Endothelial cell (in vitro differentiated cells): ENCODE measurements around the gene NLGN2. TPM values are rescaled to one million over a fixed set of nuclear protein-coding genes. Genes with fewer than 3 reads are reported as not detected.
A peak's percentile ranks its signal among the peaks of the same experiment; 100 is the strongest.

ENCODE experiments used
- DNase-seq: peaks from one replicate; pipeline ENCODE4 v3.0.0; 2021; ENCODE audit warnings: low spot score
- H3K27ac Mint-ChIP-seq: one replicate; pipeline ENCODE4 v1.8.0; 2021; ENCODE audit warnings: mixed read lengths, inconsistent platforms; ENCODE audit not compliant: unreplicated experiment
- H3K27me3 Mint-ChIP-seq: one replicate; pipeline ENCODE4 v1.8.0; 2021; ENCODE audit warnings: mild to moderate bottlenecking, moderate library complexity, mixed read lengths, inconsistent platforms; ENCODE audit not compliant: unreplicated experiment
- H3K36me3 Mint-ChIP-seq: one replicate; pipeline ENCODE4 v1.8.0; 2021; ENCODE audit warnings: mild to moderate bottlenecking, low read depth, mixed read lengths, inconsistent platforms; ENCODE audit not compliant: unreplicated experiment
- H3K4me1 Mint-ChIP-seq: one replicate; pipeline ENCODE4 v1.8.0; 2021; ENCODE audit warnings: mild to moderate bottlenecking, mixed read lengths, inconsistent platforms; ENCODE audit not compliant: unreplicated experiment
- H3K4me3 Mint-ChIP-seq: one replicate; pipeline ENCODE4 v1.8.0; 2021; ENCODE audit warnings: mild to moderate bottlenecking, mixed read lengths, inconsistent platforms; ENCODE audit not compliant: unreplicated experiment
- H3K9me3 Mint-ChIP-seq: one replicate; pipeline ENCODE4 v1.8.0; 2021; ENCODE audit warnings: mixed read lengths, inconsistent platforms; ENCODE audit not compliant: unreplicated experiment
- CTCF ChIP-seq: fragments of 200-600 bp; sonication (generic); IDR thresholded peaks from one replicate; pipeline ENCODE4 v1.5.0; 2021; ENCODE audit warnings: antibody characterized with exemption; ENCODE audit not compliant: unreplicated experiment
- total RNA-seq: library from RNA; stranded (reverse); fragmentation: NEBNext Ultra II Directional; extraction: Animal tissue kit (Norgen Biotek cat#: 25700); gene quantifications from one replicate; pipeline ENCODE4 v1.2.1, GENCODE V29; 2021; ENCODE audit not compliant: unreplicated experiment

Gene NLGN2
- total RNA-seq, 1 donor from 2014 or later = 54.8 TPM

GRCh38 chr17:7408252-7408727 is 645 bp downstream of the NLGN2 start:
- Mint-ChIP-seq H3K36me3 (peaks cover 17% of the 10 kb centered on the region), H3K4me3 (no peak overlapping the region), H3K4me1 (peaks cover 28% of the 10 kb centered on the region), H3K27me3 (peaks cover 13% of the 10 kb centered on the region), H3K27ac (no peak overlapping the region), H3K9me3 (no peaks in the 10 kb centered on the region)
- no peak for TF ChIP-seq CTCF
- no peak for DNase-seq

- peak overlapping the region; percentile 63 for H3K27ac Mint-ChIP-seq
- H3K36me3 Mint-ChIP-seq = peaks cover 17% of the 10 kb centered on the region
- TF ChIP-seq CTCF = no peak
Measured at GRCh38 chr17:7408863-7409262, 1.2 kb downstream of the NLGN2 start.

GRCh38 chr17:7409716-7410115 is 2.1 kb downstream of the NLGN2 start:
- no peaks in the 10 kb centered on the region for H3K9me3 Mint-ChIP-seq
- peaks cover 17% of the 10 kb centered on the region for H3K36me3 Mint-ChIP-seq
- H3K4me1 Mint-ChIP-seq = peaks cover 28% of the 10 kb centered on the region
- TF ChIP-seq CTCF = no peak
- H3K27ac Mint-ChIP-seq = peak overlapping the region; percentile 63
- H3K4me3 Mint-ChIP-seq = peak overlapping the region; percentile 44
- no peak for DNase-seq
- peaks cover 13% of the 10 kb centered on the region for H3K27me3 Mint-ChIP-seq

More at GRCh38 chr17:7408863-7409262, 1.2 kb downstream of the NLGN2 start:
- Mint-ChIP-seq H3K9me3 (no peaks in the 10 kb centered on the region), H3K27me3 (peaks cover 13% of the 10 kb centered on the region), H3K4me3 (peak overlapping the region; percentile 29), H3K4me1 (peaks cover 28% of the 10 kb centered on the region)
- DNase-seq = no peak

GRCh38 chr17:7410634-7411426 is 3.2 kb downstream of the NLGN2 start:
- Mint-ChIP-seq H3K36me3 (peaks cover 24% of the 10 kb centered on the region), H3K4me1 (peaks cover 25% of the 10 kb centered on the region), H3K27ac (no peak overlapping the region), H3K4me3 (no peak overlapping the region), H3K9me3 (no peaks in the 10 kb centered on the region), H3K27me3 (peaks cover 11% of the 10 kb centered on the region)
- no peak for DNase-seq
- TF ChIP-seq CTCF = no peak

- Mint-ChIP-seq H3K27me3 (peaks cover 8% of the 10 kb centered on the region), H3K4me3 (no peak overlapping the region), H3K27ac (no peak overlapping the region), H3K4me1 (peaks cover 22% of the 10 kb centered on the region), H3K9me3 (no peaks in the 10 kb centered on the region), H3K36me3 (peaks cover 29% of the 10 kb centered on the region)
- no peak for TF ChIP-seq CTCF
- DNase-seq = no peak
Measured at GRCh38 chr17:7411427-7411750, 3.7 kb downstream of the NLGN2 start.
